HG03103 (cell line): ENCODE results near the gene PPM1G.

ENCODE experiments used
- ATAC-seq: cut with Tn5 transposase; IDR thresholded peaks from one replicate; pipeline ENCODE4 v1.9.1; 2021; ENCODE audit warnings: low read depth; ENCODE audit not compliant: unreplicated experiment

The PPM1G gene

DNA sequence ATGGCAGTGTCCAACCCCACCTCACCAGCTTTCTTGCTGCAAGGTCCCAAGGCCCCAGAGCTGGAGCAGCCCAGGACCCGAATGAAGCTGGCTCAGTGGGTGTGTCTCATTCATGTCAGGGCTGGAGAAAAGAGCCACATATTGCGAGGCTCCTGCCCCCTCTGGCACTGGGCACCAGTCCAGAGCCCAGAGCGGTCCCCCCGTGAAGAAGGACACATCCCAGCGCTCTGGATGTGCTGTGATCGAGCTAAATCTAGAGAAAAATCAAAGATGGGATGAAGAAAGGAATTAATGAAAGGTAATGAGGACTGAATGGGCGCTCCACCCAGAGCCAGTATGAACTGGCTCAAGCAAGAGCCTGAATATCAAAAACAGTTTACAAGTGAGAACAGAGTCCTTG is 73.2 kb downstream of the PPM1G start:
- ATAC-seq: no peak

DNA sequence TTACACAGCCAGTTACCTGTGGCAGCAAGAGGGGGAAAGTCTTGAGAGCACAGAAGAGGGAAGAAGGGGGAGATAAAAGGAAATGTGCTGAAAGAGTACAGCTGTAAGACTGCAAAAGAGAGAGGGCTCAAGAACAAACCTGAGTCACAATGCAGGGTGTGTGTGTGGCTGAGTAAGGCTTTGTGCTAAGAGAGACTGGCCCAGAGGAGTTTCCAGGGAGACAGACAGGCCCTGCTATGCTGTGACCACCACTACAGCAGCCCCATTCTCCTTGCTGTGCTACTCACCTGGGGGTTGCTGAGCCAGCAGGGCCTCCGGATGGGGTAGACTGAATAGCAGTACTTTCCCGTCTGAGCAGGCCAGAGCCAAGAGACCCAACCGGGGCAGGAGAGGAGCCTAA is 74.1 kb downstream of the PPM1G start:
- no peak for ATAC-seq
